HepG2 (cell line): ENCODE results near the gene AGBL2. TPM values are rescaled to one million over a fixed set of nuclear protein-coding genes. Genes with fewer than 3 reads are reported as not detected.

Source experiments
- CENPX ChIP-seq: sonication (generic); formaldehyde crosslinking; IDR thresholded peaks from 2 replicates; pipeline ENCODE4 v1.9.0; 2021; ENCODE audit warnings: mild to moderate bottlenecking, missing genetic modification reagents, moderate library complexity
- DNMT1 ChIP-seq: sonication (generic); formaldehyde crosslinking; IDR thresholded peaks from 2 replicates; pipeline ENCODE4 v1.5.1; 2020; ENCODE audit warnings: mild to moderate bottlenecking, missing genetic modification reagents
- EP300 ChIP-seq, 3 experiments: sonication (generic) in 1 of 3; formaldehyde crosslinking in 1 of 3; IDR thresholded peaks; 2 replicates each; pipeline versions ENCODE4 v1.5.1 to v1.6.1; 2011 to 2020; ENCODE audit warnings: low read depth in 2 of 3, low read length in 2 of 3, borderline replicate concordance in 1 of 3, improper control_type of control experiment in 1 of 3, mild to moderate bottlenecking in 1 of 3, missing genetic modification reagents in 1 of 3, moderate library complexity in 1 of 3
- FOXK1 ChIP-seq: sonication (generic); formaldehyde crosslinking; IDR thresholded peaks from 2 replicates; pipeline ENCODE4 v1.4.0; 2020; ENCODE audit warnings: low read depth, missing genetic modification reagents, borderline replicate concordance
- GATAD2A ChIP-seq: IDR thresholded peaks from 2 replicates; pipeline ENCODE4 v1.6.1; 2016
- HINFP ChIP-seq: sonication (generic); formaldehyde crosslinking; IDR thresholded peaks from 2 replicates; pipeline ENCODE4 v1.4.0; 2020; ENCODE audit warnings: low read depth, mild to moderate bottlenecking, missing genetic modification reagents
- HNRNPL ChIP-seq: fragments of 200-400 bp; formaldehyde crosslinking; IDR thresholded peaks from 2 replicates; pipeline ENCODE4 v1.6.1; 2017; ENCODE audit warnings: mild to moderate bottlenecking, low read depth, low read length
- HNRNPUL1 ChIP-seq: fragments of 200-400 bp; formaldehyde crosslinking; IDR thresholded peaks from 2 replicates; pipeline ENCODE4 v1.6.1; 2017; ENCODE audit warnings: low read depth, mild to moderate bottlenecking, low read length, moderate library complexity
- HOXA5 ChIP-seq: sonication (generic); formaldehyde crosslinking; IDR thresholded peaks from 2 replicates; pipeline ENCODE4 v1.4.0; 2020; ENCODE audit warnings: missing genetic modification reagents
- MAFF ChIP-seq: IDR thresholded peaks from 2 replicates; pipeline ENCODE4 v1.6.1; 2011; ENCODE audit warnings: low read depth, low read length, improper control_type of control experiment
- MED8 ChIP-seq: sonication (generic); formaldehyde crosslinking; IDR thresholded peaks from 2 replicates; pipeline ENCODE4 v1.8.1; 2023; ENCODE audit warnings: mild to moderate bottlenecking, missing genetic modification reagents; ENCODE audit not compliant: insufficient replicate concordance
- MYC ChIP-seq: sonication (generic); formaldehyde crosslinking; IDR thresholded peaks from 2 replicates; pipeline ENCODE4 v1.9.0; 2021; ENCODE audit warnings: missing genetic modification reagents, borderline replicate concordance
- MYPOP ChIP-seq: sonication (generic); formaldehyde crosslinking; IDR thresholded peaks from 2 replicates; pipeline ENCODE4 v1.8.1; 2023; ENCODE audit warnings: mild to moderate bottlenecking, moderate library complexity, missing genetic modification reagents
- NCOA2 ChIP-seq: sonication (generic); formaldehyde crosslinking; IDR thresholded peaks from 2 replicates; pipeline ENCODE4 v1.8.0; 2022; ENCODE audit warnings: inconsistent platforms
- NPAS2 ChIP-seq: sonication (generic); formaldehyde crosslinking; IDR thresholded peaks from 2 replicates; pipeline ENCODE4 v1.8.0; 2022; ENCODE audit warnings: mild to moderate bottlenecking, missing genetic modification reagents, borderline replicate concordance
- PLSCR1 ChIP-seq: sonication (generic); formaldehyde crosslinking; IDR thresholded peaks from 2 replicates; pipeline ENCODE4 v1.5.0; 2020; ENCODE audit warnings: missing genetic modification reagents, mild to moderate bottlenecking, borderline replicate concordance
- POGK ChIP-seq: sonication (generic); formaldehyde crosslinking; conservative IDR thresholded peaks from 2 replicates; pipeline ENCODE4 v1.8.0; 2022; ENCODE audit warnings: mild to moderate bottlenecking, moderate library complexity, missing genetic modification reagents
- RFX3 ChIP-seq: IDR thresholded peaks from 2 replicates; pipeline ENCODE4 v1.6.1; 2016; ENCODE audit warnings: missing biosample characterization, missing genetic modification reagents
- SNAI1 ChIP-seq: sonication (generic); formaldehyde crosslinking; IDR thresholded peaks from 2 replicates; pipeline ENCODE4 v1.5.0; 2020; ENCODE audit warnings: mild to moderate bottlenecking, missing genetic modification reagents, borderline replicate concordance
- STAT5B ChIP-seq: sonication (generic); formaldehyde crosslinking; IDR thresholded peaks from 2 replicates; pipeline ENCODE4 v1.4.0; 2020; ENCODE audit warnings: missing genetic modification reagents
- U2AF1 ChIP-seq: fragments of 200-400 bp; formaldehyde crosslinking; optimal IDR thresholded peaks from 2 replicates; pipeline ENCODE3; 2017; ENCODE audit warnings: mild to moderate bottlenecking, low read depth, low read length
- ZNF251 ChIP-seq: sonication (generic); formaldehyde crosslinking; IDR thresholded peaks from 2 replicates; pipeline ENCODE4 v1.9.0; 2021; ENCODE audit warnings: mild to moderate bottlenecking, missing genetic modification reagents
- ZNF264 ChIP-seq: sonication (generic); formaldehyde crosslinking; IDR thresholded peaks from 2 replicates; pipeline ENCODE4 v1.4.0; 2020; ENCODE audit warnings: missing genetic modification reagents
- ZNF44 ChIP-seq: sonication (generic); formaldehyde crosslinking; IDR thresholded peaks from 2 replicates; pipeline ENCODE4 v1.5.1; 2020; ENCODE audit warnings: mild to moderate bottlenecking, missing genetic modification reagents
- polyA plus RNA-seq, 8 experiments: library from polyadenylated mRNA; depleted of rRNA in 3 of 8; stranded (reverse) in 7 of 8; unstranded in 1 of 8; fragments of >200 nt; fragmentation: Illumina TruSeq in 4 of 8; extraction: Trizol in 4 of 8; gene quantifications; 2 replicates each; pipeline versions ENCODE4 v1.2.1 to v1.2.3, GENCODE V29; 2011 to 2016; ENCODE audit warnings: low read depth in 4 of 8, missing spikeins in 1 of 8, mixed read lengths in 1 of 8; ENCODE audit not compliant: insufficient read depth in 1 of 8
- total RNA-seq, 5 experiments: library from RNA; depleted of rRNA; stranded (reverse); fragments of >200 nt; fragmentation: Illumina TruSeq; extraction: Trizol; gene quantifications; 2 replicates each; pipeline ENCODE4 v1.2.3, GENCODE V29; 2016; ENCODE audit warnings: low read depth in 1 of 5

Gene AGBL2
- total and polyA plus RNA-seq, 2 of the 13 experiments (the other 11 are each of a cell fraction or from before 2014, with no cell fraction given) = 1.6 to 5.7 TPM

GRCh38 chr11:47726878-47727514 is 11.8 kb upstream of the AGBL2 start (continued):
- no peak for TF ChIP-seq ZNF251 (CRISPR knock-in tag)
- no peak for TF ChIP-seq MYC (CRISPR knock-in tag)
- TF ChIP-seq DNMT1 (CRISPR knock-in tag) = no peak
- TF ChIP-seq CENPX = no peak
- no peak for TF ChIP-seq POGK (CRISPR knock-in tag)
- no peak for TF ChIP-seq HOXA5 (CRISPR knock-in tag)
- no peak for TF ChIP-seq HNRNPUL1
- TF ChIP-seq HNRNPL = no peak
- no peak for TF ChIP-seq SNAI1 (CRISPR knock-in tag)
- no peak for TF ChIP-seq EP300 (IDR thresholded peaks at IDR 0.05; ENCODE audit: low read depth in 2 of 2, low read length in 2 of 2)
- TF ChIP-seq EP300 (CRISPR knock-in tag; IDR thresholded peaks at IDR 0.05; ENCODE audit: borderline replicate concordance) = no peak
- no peak for TF ChIP-seq MAFF
- no peak for TF ChIP-seq HINFP
- no peak for TF ChIP-seq NCOA2
- TF ChIP-seq RFX3 (CRISPR knock-in tag) = no peak
- no peak for TF ChIP-seq STAT5B
- TF ChIP-seq MED8 = no peak
- TF ChIP-seq FOXK1 (CRISPR knock-in tag) = peak; percentile 42; the same call in 1 of the 2 replicates
- TF ChIP-seq NPAS2 (CRISPR knock-in tag) = no peak
- TF ChIP-seq U2AF1 = no peak
- no peak for TF ChIP-seq PLSCR1
- peak; percentile 56; the same call in 1 of the 2 replicates for TF ChIP-seq GATAD2A (CRISPR knock-in tag)
- no peak for TF ChIP-seq ZNF44 (CRISPR knock-in tag)
- no peak for TF ChIP-seq ZNF264
- TF ChIP-seq MYPOP (CRISPR knock-in tag) = no peak
